Activated naive CD8-positive, alpha-beta T cell treated with anti-CD3 and anti-CD28 coated beads for 36 hours (primary cell): ENCODE data around the gene GULP1. TPM values are rescaled to one million over a fixed set of nuclear protein-coding genes. Genes with fewer than 3 reads are reported as not detected.
"Not testable (repeated sequence)": the region's sequence is repeated elsewhere in the genome, so short reads cannot be mapped to it uniquely, and the experiment has no call there.

Experiments used
- DNase-seq: peaks from one replicate; pipeline ENCODE4 v3.0.0; 2021
- H3K27ac Mint-ChIP-seq: one replicate; pipeline ENCODE4 v1.8.0; 2022; ENCODE audit warnings: mild to moderate bottlenecking, moderate library complexity, mixed read lengths
- H3K27me3 Mint-ChIP-seq: one replicate; pipeline ENCODE4 v1.8.0; 2022; ENCODE audit warnings: mild to moderate bottlenecking, mixed read lengths
- H3K36me3 Mint-ChIP-seq: one replicate; pipeline ENCODE4 v1.8.0; 2021; ENCODE audit warnings: mild to moderate bottlenecking, mixed read lengths
- H3K4me1 Mint-ChIP-seq: one replicate; pipeline ENCODE4 v1.8.0; 2021; ENCODE audit warnings: mixed read lengths
- H3K4me3 Mint-ChIP-seq: one replicate; pipeline ENCODE4 v1.8.0; 2022; ENCODE audit warnings: mild to moderate bottlenecking, moderate library complexity, mixed read lengths
- H3K9me3 Mint-ChIP-seq: one replicate; pipeline ENCODE4 v1.8.0; 2022; ENCODE audit warnings: mixed read lengths
- total RNA-seq, 2 experiments: library from RNA; stranded (reverse); gene quantifications; one replicate each; pipeline ENCODE4 v1.2.3, GENCODE V29; 2021

The GULP1 gene
- total RNA-seq, 2 experiments from 2014 or later = not detected

DNA sequence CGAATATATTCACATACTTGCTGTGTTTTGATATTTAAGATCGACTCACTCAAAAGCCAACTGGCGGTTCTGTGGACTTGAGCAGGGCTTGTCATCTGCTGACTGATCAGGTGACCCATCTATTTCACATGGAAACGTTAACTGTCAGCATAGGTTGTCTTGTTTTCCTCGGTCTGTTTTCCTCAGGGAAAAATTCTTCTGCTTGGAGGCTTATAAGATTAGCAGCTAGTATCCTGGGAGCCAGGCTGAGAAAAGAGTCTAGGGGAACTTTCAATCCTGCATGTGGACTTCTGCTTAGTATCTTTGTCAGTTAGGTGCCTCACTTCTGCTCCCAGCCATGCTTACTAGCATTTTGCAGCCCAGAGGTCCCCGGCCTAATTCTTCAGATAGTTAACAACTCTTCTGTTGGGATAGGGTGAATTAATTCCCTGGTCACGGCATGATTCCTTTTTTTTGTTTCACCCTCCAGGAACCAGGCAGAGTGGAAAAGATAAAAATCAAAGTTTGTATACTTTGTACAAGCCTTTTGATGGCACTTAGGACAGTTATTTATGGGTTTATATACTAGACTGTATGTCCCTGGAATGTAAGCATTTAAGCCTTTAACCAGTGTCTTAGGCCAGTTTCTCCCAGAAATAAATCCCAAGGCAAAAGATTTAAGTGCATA, 226.0 kb downstream of the GULP1 start:
- Mint-ChIP-seq H3K9me3 (no peaks in the 10 kb centered on the region), H3K27ac (no peak overlapping the region), H3K27me3 (peaks cover 10% of the 10 kb centered on the region), H3K4me1 (no peaks in the 10 kb centered on the region), H3K4me3 (no peak overlapping the region), H3K36me3 (no peaks in the 10 kb centered on the region)
- no peak for DNase-seq

DNA sequence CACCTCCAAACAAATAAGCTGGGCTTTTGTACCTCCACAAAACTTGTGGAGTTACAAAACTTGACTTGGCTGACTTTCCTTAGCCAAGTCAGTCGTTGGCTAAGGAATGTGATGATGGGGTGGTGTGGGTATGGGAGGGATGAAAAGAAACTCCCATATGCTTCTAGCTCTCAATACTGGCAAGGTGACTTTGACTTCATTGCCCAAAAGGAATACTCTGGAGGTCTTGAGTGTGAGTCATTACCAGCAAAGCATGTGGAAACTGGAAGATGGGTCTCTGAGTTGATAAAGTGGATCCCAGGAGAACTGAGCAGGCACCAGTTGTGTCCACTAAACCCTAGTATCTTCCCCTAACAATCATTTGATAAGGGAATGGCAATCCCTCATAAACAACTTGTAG, 226.7 kb downstream of the GULP1 start:
- Mint-ChIP-seq H3K36me3 (no peaks in the 10 kb centered on the region), H3K4me3 (no peak overlapping the region), H3K27me3 (peaks cover 10% of the 10 kb centered on the region), H3K4me1 (no peaks in the 10 kb centered on the region), H3K9me3 (no peaks in the 10 kb centered on the region), H3K27ac (no peak overlapping the region)
- no peak for DNase-seq

DNA sequence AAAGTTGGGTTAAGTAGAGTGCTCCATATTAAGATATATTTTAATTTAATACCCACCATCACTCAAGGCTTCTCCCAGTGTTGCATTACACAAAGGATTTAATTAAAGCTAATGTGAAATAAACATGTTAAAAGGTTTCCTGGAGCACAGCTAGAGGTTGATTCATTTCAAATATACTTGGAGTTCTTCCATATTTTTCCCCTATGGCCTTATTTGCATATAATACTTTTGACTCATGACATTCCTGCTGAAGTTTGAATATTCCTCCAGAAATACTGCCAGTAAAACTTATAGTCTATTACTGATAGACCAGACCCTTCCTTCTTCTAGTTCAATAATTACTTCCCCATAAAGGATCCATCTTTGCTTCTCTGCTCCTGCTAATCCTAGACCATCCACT, 227.5 kb downstream of the GULP1 start:
- Mint-ChIP-seq H3K4me3 (no peak overlapping the region), H3K9me3 (no peaks in the 10 kb centered on the region), H3K27me3 (peaks cover 10% of the 10 kb centered on the region), H3K4me1 (no peaks in the 10 kb centered on the region), H3K36me3 (no peaks in the 10 kb centered on the region), H3K27ac (no peak overlapping the region)
- DNase-seq = no peak

DNA sequence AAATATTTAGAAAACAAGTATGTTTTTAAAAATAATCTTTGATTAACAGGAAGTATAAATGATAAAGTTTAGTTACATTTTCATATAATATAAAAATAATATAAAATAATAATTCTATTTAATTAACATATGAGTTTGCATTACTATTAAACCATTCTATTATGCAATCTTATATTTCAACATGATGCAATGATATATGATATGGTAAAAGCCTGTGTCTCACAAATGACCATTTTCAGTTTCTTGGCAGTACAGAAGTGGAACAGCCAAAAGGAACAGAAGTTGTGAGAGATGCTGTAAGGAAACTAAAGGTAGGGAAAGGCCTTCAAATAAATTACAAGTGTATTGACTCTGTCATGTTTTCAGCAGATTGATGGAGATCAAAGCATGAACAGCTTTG, 230.8 kb downstream of the GULP1 start:
- H3K4me3 Mint-ChIP-seq = no peak overlapping the region
- H3K36me3 Mint-ChIP-seq = no peaks in the 10 kb centered on the region
- H3K27ac Mint-ChIP-seq = no peak overlapping the region
- H3K27me3 Mint-ChIP-seq = peaks cover 10% of the 10 kb centered on the region
- H3K9me3 Mint-ChIP-seq = no peaks in the 10 kb centered on the region
- no peaks in the 10 kb centered on the region for H3K4me1 Mint-ChIP-seq
- no peak for DNase-seq

DNA sequence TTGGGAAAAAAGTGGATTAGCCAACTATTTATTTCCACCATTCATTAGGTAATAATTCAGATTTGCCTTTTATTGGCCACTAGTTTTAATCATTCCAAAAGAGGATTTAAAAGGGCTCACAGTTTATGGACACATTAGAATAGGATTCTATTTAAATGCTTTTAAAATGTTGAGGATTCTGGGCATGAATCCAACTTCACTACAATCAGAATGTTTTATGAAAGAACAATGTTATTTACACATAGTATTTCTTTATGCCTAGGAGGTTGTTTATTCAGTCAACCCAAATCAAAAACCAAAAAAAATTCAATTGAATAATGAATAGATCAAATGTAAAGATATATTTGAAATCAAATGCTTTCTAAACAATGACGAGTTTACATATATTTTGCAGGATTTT, 232.2 kb downstream of the GULP1 start:
- no peaks in the 10 kb centered on the region for H3K4me1 Mint-ChIP-seq

DNA sequence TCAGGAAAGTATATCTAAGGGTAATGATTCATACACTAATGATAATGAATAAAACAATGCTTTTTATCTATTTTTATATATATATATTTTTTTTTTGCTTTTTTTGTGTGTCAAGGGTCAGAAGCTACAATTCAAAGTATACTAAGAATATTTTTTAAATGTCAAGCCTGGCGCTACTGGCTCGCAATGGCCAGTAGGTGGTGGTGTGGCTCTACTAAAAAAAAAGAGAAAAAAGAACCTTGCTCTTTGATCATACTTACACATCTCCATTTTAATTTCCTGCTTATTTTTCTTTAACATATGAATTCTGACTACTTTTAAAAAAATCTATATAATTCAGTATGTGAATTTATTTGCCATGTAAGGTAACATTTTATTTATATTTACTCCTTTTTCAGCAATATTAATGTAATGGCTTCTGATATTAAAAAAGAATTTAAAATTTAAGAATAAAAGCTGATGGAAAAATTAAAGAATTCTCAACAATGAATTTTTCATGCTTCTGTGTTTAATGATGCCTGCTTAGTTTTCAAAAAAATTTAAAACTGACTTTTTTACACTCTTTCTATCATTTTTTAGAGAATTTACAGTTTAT, 232.9 kb downstream of the GULP1 start:
- no peaks in the 10 kb centered on the region for H3K4me1 Mint-ChIP-seq
- no peaks in the 10 kb centered on the region for H3K9me3 Mint-ChIP-seq
- no peak overlapping the region for H3K4me3 Mint-ChIP-seq
- H3K27me3 Mint-ChIP-seq = peaks cover 7% of the 10 kb centered on the region
- H3K27ac Mint-ChIP-seq = no peak overlapping the region
- H3K36me3 Mint-ChIP-seq = no peaks in the 10 kb centered on the region
- peak; percentile 10 for DNase-seq

More for the DNA sequence above, 232.2 kb downstream of the GULP1 start:
- Mint-ChIP-seq H3K4me3 (no peak overlapping the region), H3K36me3 (no peaks in the 10 kb centered on the region), H3K27ac (no peak overlapping the region), H3K9me3 (no peaks in the 10 kb centered on the region), H3K27me3 (peaks cover 7% of the 10 kb centered on the region)
- DNase-seq = no peak

DNA sequence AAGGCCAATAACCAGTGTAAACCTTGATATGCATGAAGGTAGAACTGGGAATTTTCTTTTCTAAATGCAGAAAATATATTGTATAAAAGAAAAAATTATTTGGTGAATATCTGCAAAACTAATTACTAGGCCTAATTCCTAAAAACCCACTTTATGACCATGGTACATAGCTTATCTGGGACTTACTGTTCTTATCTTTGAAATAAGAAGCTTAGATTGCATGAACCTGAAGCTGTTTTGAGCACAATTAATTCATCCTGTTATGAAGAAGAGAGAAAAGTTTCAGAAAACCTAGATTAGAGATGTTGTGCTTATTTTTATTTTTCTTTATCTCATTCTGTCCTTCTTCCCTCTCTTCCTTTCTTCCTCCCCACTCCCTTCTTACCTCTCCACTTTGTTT, 235.0 kb downstream of the GULP1 start:
- Mint-ChIP-seq H3K4me1 (no peaks in the 10 kb centered on the region), H3K27ac (no peak overlapping the region), H3K9me3 (no peaks in the 10 kb centered on the region), H3K4me3 (no peak overlapping the region), H3K27me3 (peaks cover 3% of the 10 kb centered on the region), H3K36me3 (no peaks in the 10 kb centered on the region)
- no peak for DNase-seq

DNA sequence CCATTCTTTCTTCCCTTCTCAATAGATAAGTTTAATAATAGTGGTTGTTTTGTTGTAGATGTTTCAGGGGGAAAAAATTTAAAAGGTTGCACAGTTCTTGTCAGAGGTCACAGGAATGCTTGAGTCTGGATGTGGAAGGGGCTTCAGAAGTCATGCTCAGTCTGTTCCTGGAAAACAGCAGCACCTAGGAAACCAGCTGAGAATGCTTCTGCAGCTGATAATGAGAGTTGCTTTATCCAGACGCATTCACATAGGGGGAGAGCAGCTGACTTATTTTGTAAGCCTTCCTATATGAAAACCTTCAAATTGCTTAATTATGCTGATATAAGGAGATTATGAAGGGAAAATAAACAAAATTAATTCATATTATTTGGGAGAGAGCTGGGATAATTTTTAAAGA, 235.5 kb downstream of the GULP1 start:
- Mint-ChIP-seq H3K27ac (no peak overlapping the region), H3K4me3 (no peak overlapping the region), H3K27me3 (peaks cover under 1% of the 10 kb centered on the region), H3K4me1 (no peaks in the 10 kb centered on the region), H3K36me3 (no peaks in the 10 kb centered on the region), H3K9me3 (no peaks in the 10 kb centered on the region)
- DNase-seq = no peak

DNA sequence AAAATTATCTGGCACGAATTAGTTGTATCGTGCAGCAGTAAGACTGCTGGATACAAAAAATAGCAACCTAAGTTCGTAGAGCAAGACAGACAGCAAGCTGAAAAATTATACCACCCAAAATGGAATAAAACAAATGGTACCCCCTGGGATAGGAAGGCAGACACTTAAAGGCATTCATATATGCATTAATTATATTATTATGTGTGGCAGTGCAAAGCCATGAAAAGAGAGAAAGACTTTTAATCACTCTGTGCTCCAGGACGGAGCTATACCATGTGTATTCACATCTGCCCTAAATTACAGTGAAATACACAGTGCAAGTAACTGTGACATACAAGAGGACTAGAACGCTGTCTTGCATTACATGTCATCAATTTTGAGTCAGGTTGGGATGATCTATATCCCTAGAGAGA, 235.9 kb downstream of the GULP1 start:
- no peaks in the 10 kb centered on the region for H3K4me1 Mint-ChIP-seq
- no peaks in the 10 kb centered on the region for H3K27me3 Mint-ChIP-seq
- no peaks in the 10 kb centered on the region for H3K9me3 Mint-ChIP-seq
- H3K27ac Mint-ChIP-seq = no peak overlapping the region
- no peaks in the 10 kb centered on the region for H3K36me3 Mint-ChIP-seq
- no peak overlapping the region for H3K4me3 Mint-ChIP-seq
- DNase-seq = no peak

DNA sequence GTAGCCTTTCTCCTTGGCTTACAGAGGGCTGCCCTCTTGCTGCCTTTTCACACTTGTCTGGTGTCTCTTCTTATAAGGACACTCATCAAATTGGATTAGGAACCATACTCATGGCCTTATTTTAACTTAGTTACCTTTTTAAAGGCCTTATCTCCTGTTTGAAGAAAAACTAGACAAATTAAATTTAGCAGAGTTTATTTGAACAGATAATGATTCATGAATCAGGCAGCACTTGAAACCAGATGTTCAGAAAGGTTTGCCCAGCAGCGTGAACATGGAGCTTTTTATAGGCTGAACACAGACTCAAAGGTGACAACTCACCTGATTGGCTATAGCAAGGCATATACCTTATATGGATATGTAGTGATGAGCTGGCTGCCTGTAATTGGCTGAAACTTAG, 238.0 kb downstream of the GULP1 start:
- no peak for DNase-seq
- H3K4me1 Mint-ChIP-seq = no peaks in the 10 kb centered on the region
- no peaks in the 10 kb centered on the region for H3K9me3 Mint-ChIP-seq
- H3K4me3 Mint-ChIP-seq = no peak overlapping the region
- H3K36me3 Mint-ChIP-seq = no peaks in the 10 kb centered on the region
- no peaks in the 10 kb centered on the region for H3K27me3 Mint-ChIP-seq
- no peak overlapping the region for H3K27ac Mint-ChIP-seq

DNA sequence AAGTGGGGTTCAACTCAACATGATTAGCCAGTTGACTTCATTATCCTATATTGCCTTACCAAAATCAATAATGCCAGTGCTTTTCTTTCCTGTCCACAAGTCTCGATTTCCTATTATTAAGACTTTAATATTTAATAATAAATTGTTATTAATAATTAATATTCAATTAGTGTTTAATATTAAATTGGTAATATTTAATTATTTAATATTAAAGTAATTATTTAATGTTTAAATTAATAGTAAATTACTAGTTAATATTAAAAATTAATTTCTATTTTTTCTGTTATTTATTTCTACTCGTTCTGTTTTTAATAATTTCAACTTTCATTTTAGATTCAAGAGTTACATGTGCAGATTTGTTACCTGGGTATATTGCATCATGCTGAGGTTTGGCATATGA, 243.2 kb downstream of the GULP1 start:
- Mint-ChIP-seq H3K27me3 (peaks cover 13% of the 10 kb centered on the region), H3K4me3 (no peak overlapping the region), H3K36me3 (no peaks in the 10 kb centered on the region), H3K27ac (no peak overlapping the region), H3K9me3 (no peaks in the 10 kb centered on the region), H3K4me1 (no peaks in the 10 kb centered on the region)
- no peak for DNase-seq

DNA sequence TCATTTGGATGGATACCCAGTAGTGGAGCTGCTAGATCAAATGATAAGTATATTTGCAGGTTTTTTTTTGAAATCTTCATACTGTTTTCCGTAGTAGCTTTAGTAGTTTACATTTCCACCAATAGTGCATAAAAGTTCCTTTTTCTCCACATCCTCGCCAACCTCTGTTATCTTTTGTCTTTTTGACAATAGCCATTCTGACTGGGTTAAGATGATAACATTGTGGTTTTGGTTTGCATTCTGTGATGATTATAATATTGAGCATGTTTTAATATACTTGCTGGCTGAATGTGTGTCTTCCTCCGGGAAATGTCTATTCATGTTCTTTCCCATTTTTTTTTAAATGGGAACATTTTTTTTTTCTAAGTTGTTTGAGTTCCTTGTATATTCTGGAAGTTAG, 260.0 kb downstream of the GULP1 start:
- Mint-ChIP-seq H3K4me3 (no peak overlapping the region), H3K36me3 (no peaks in the 10 kb centered on the region), H3K27me3 (peaks cover 7% of the 10 kb centered on the region), H3K4me1 (no peaks in the 10 kb centered on the region), H3K9me3 (no peaks in the 10 kb centered on the region), H3K27ac (no peak overlapping the region)
- DNase-seq = no peak

DNA sequence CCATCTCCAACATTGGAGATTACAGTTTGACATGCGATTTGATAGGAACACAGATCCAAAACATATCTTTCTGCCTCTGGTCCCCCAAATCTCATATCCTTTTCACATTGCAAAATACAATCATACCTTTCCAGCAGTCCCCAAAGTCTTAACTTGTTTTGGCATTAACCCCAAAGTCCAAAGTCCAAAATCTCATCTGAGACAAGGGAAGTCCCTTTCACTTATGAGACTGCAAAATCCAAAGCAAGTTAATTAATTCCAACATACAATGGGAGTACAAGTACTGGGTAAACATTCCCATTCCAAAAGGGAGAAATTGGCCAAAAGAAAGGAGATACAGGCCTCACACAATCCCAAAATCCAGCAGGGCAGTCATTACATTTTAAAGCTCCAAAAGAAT, 265.4 kb downstream of the GULP1 start:
- Mint-ChIP-seq H3K9me3 (no peaks in the 10 kb centered on the region), H3K27ac (no peak overlapping the region), H3K4me3 (no peak overlapping the region), H3K4me1 (no peaks in the 10 kb centered on the region), H3K36me3 (no peaks in the 10 kb centered on the region), H3K27me3 (peaks cover 7% of the 10 kb centered on the region)
- DNase-seq = no peak

DNA sequence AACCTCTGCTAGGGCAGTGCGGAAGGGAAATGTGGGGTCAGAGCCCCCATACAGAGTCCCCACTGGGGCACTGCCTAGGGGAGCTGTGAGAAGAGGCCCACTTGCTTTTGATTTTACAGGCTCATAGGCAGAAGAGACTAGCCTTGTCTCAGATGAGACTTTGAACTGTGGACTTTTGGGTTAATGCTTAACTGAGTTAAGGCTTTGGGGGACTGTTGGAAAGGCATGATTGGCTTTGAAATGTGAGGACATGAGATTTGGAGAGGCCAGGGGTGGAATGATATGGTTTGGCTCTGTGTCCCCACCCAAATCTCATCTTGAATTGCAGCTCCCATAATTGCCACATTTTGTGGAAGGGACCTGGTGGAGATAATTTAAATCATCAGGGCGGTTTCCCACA, 267.8 kb downstream of the GULP1 start:
- not testable (repeated sequence) for H3K4me1 Mint-ChIP-seq, H3K27ac Mint-ChIP-seq, H3K4me3 Mint-ChIP-seq, H3K9me3 Mint-ChIP-seq, H3K36me3 Mint-ChIP-seq, DNase-seq, H3K27me3 Mint-ChIP-seq

DNA sequence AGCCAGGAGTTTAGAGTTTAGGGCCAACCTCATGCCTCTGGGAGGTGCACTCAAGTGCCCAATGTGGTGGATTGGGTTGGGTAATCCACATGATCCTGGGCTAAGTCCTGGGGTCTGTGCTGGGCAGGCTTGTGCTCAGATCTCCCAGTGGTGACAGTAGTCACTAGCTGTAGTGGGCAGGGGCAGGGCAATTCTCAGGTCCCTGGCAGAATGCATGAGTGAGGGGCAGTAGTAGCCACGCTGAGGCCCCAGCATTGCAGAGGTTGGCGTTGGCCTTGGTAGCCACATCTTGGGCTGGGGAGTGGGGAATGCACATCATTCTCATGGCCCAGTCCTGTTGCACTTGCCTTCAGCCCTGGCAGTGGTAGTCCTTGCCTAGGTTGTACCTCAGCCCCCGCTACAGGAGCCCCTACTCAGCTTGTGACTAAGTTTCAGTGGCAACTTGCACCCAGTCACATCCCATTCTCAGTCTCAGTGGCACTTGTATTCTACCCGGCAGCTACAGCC, 269.9 kb downstream of the GULP1 start:
- Mint-ChIP-seq H3K27me3 (peaks cover 1% of the 10 kb centered on the region), H3K4me1 (no peaks in the 10 kb centered on the region), H3K27ac (no peak overlapping the region), H3K9me3 (no peaks in the 10 kb centered on the region), H3K36me3 (no peaks in the 10 kb centered on the region), H3K4me3 (no peak overlapping the region)
- no peak for DNase-seq

DNA sequence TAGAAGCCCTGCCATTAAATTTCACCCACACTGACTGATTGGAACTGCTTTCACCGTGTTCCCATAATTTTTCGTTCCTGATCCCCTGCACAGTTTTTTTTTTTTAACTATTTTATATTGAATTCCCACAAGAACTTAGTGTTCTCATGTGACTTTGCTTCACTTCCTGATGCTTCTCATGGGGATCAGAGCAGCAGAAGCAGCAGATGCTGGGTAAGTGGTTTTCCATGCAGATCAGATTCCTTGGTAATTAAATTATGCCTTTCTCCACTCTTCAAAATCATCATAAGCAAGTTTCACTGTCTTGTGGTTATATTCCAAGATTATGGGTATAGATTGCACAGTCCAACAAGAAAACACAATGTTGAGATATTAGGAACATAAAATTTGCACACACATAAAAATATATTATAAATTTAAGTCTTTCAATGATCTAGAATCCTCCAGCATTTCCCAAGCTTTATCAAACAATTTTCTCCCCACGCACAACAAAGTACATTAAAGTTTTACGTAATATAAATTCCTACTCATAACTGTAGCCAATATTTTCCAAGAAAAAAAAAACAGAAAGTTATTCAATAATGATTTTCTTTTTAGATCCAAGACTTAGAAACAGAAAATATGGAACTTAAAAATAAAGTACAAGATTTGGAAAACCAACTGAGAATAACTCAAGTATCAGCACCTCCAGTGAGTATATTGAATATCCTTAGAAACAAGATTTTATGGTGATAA, 277.9 kb downstream of the GULP1 start:
- Mint-ChIP-seq H3K27me3 (no peaks in the 10 kb centered on the region), H3K4me3 (no peak overlapping the region), H3K27ac (no peak overlapping the region), H3K9me3 (no peaks in the 10 kb centered on the region), H3K36me3 (no peaks in the 10 kb centered on the region), H3K4me1 (no peaks in the 10 kb centered on the region)
- DNase-seq = no peak
